Measurements from ENCODE around the gene KAZN. TPM values are rescaled to one million over a fixed set of nuclear protein-coding genes. Genes with fewer than 3 reads are reported as not detected.

The KAZN gene
- total RNA-seq, 2 donors from 2014 or later, result 9.8 to 12.2 TPM

DNA sequence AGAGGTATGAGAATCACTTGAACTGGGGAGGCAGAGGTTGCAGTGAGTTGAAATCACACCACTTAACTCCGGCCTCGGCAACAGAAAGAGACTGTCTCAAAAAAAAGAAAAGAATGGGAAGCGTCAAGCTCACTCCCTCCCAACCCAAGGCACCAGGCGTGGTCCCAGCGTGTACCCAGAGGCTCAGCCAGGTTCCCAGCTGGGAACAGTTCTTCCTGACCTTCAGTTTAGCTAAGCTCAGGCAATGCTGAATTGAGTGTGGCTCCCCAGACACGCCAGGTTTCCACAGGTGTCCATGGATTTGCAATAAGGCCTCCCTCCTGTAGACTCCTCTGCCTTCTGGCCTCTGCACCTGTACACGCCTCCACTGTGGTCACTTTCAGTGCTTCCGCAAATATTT lies 414.3 kb downstream of the KAZN start:
- Histone ChIP-seq H3K4me1 (no peaks in the 10 kb centered on the region), H3K4me3 (no peak overlapping the region), H3K9ac (ENCODE audit: low read depth in 2 of 2, low read length in 2 of 2) (no peak overlapping the region), H3K27ac (no peak overlapping the region), H3K9me3 (no peaks in the 10 kb centered on the region), H3K27me3 (no peaks in the 10 kb centered on the region), H3K36me3 (no peaks in the 10 kb centered on the region)
- TF ChIP-seq, protein P1, sequence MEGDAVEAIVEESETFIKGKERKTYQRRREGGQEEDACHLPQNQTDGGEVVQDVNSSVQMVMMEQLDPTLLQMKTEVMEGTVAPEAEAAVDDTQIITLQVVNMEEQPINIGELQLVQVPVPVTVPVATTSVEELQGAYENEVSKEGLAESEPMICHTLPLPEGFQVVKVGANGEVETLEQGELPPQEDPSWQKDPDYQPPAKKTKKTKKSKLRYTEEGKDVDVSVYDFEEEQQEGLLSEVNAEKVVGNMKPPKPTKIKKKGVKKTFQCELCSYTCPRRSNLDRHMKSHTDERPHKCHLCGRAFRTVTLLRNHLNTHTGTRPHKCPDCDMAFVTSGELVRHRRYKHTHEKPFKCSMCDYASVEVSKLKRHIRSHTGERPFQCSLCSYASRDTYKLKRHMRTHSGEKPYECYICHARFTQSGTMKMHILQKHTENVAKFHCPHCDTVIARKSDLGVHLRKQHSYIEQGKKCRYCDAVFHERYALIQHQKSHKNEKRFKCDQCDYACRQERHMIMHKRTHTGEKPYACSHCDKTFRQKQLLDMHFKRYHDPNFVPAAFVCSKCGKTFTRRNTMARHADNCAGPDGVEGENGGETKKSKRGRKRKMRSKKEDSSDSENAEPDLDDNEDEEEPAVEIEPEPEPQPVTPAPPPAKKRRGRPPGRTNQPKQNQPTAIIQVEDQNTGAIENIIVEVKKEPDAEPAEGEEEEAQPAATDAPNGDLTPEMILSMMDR (IDR thresholded peaks at IDR 0.05), result no peak
- DNase-seq, result no peak
- intact Hi-C loops (cut with DNase I), result no loop called here

DNA sequence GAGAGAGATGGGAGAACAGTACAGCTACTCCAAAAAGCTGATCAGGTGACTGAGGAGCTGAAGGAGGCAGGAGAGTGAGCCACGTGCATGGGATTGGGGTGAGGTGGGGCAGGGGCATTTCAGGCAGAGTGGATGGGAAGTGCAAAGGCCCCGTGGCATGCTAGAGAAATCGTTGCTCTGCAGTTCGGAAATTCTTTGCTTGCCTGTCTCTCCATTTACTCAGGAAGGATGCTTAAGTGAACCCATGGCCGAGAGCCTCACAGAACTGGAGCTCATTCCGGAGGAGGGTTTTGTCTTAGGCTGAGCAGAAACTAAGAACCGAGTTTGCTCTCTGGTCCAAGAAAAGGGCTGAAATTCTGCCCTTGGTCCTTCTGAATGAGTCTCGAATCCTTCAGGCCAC lies 415.3 kb downstream of the KAZN start:
- TF ChIP-seq, protein P1 (IDR thresholded peaks at IDR 0.05), result no peak
- H3K9me3 ChIP-seq, result no peaks in the 10 kb centered on the region
- no peak overlapping the region for H3K9ac ChIP-seq (ENCODE audit: low read depth in 2 of 2, low read length in 2 of 2)
- H3K27me3 ChIP-seq, result no peaks in the 10 kb centered on the region
- H3K27ac ChIP-seq, result no peak overlapping the region
- H3K4me1 ChIP-seq, result no peaks in the 10 kb centered on the region
- intact Hi-C loops (cut with DNase I), result no loop called here
- H3K36me3 ChIP-seq, result no peaks in the 10 kb centered on the region
- no peak overlapping the region for H3K4me3 ChIP-seq
- DNase-seq, result no peak

DNA sequence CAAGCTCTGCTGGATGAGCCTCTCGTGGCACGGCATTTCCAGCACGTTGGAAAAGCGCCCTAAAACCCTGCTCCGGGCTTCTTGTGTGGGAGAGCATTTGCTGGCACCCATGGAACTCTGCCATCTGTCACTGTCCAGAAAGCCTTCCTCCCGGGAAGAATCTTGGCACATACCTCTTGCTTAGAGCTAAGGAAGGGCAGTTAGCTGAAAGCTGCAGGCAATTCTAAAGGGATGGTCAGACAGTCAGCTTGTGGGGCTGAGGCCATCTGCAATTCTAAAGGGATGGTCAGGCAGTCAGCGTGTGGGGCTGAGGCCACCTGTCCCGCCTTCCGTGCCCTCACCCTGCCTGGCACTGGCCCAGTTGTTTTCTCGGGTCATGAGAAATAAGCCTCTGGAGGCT lies 416.0 kb downstream of the KAZN start:
- DNase-seq, result no peak
- no peaks in the 10 kb centered on the region for H3K9me3 ChIP-seq
- TF ChIP-seq, protein P1 (IDR thresholded peaks at IDR 0.05), result no peak
- no peaks in the 10 kb centered on the region for H3K36me3 ChIP-seq
- no peak overlapping the region for H3K4me3 ChIP-seq
- intact Hi-C loops (cut with DNase I), result no loop called here
- no peaks in the 10 kb centered on the region for H3K27me3 ChIP-seq
- H3K27ac ChIP-seq, result no peak overlapping the region
- H3K9ac ChIP-seq (ENCODE audit: low read depth in 2 of 2, low read length in 2 of 2), result no peak overlapping the region
- no peaks in the 10 kb centered on the region for H3K4me1 ChIP-seq

- intact Hi-C loops (cut with DNase I), result no loop called here
- H3K9me3 ChIP-seq, result no peaks in the 10 kb centered on the region
- H3K4me1 ChIP-seq, result no peaks in the 10 kb centered on the region
- no peak for DNase-seq
- H3K36me3 ChIP-seq, result no peaks in the 10 kb centered on the region
- H3K27me3 ChIP-seq, result no peaks in the 10 kb centered on the region
- no peak overlapping the region for H3K9ac ChIP-seq (ENCODE audit: low read depth in 2 of 2, low read length in 2 of 2)
- TF ChIP-seq, protein P1 (IDR thresholded peaks at IDR 0.05), result no peak
- H3K4me3 ChIP-seq, result no peak overlapping the region
- H3K27ac ChIP-seq, result no peak overlapping the region
Observed at GRCh38 chr1:15016001-15016400, 417.5 kb downstream of the KAZN start.

- Histone ChIP-seq H3K4me3 (no peak overlapping the region), H3K9ac (ENCODE audit: low read depth in 2 of 2, low read length in 2 of 2) (no peak overlapping the region), H3K27ac (no peak overlapping the region), H3K9me3 (no peaks in the 10 kb centered on the region), H3K4me1 (no peaks in the 10 kb centered on the region), H3K36me3 (no peaks in the 10 kb centered on the region), H3K27me3 (no peaks in the 10 kb centered on the region)
- DNase-seq, result no peak
- TF ChIP-seq, protein P1 (IDR thresholded peaks at IDR 0.05), result no peak
- intact Hi-C loops (cut with DNase I), result no loop called here
Observed at GRCh38 chr1:15016526-15016925, 418.0 kb downstream of the KAZN start.

GRCh38 chr1:15017120-15017519 lies 418.6 kb downstream of the KAZN start:
- H3K9ac ChIP-seq (ENCODE audit: low read depth in 2 of 2, low read length in 2 of 2), result no peak overlapping the region
- DNase-seq, result no peak
- H3K4me1 ChIP-seq, result no peaks in the 10 kb centered on the region
- no peaks in the 10 kb centered on the region for H3K9me3 ChIP-seq
- H3K4me3 ChIP-seq, result no peak overlapping the region
- H3K36me3 ChIP-seq, result no peaks in the 10 kb centered on the region
- no peak overlapping the region for H3K27ac ChIP-seq
- intact Hi-C loops (cut with DNase I), result no loop called here
- no peaks in the 10 kb centered on the region for H3K27me3 ChIP-seq
- TF ChIP-seq, protein P1 (IDR thresholded peaks at IDR 0.05), result no peak

Data from colonic mucosa (tissue), 4 donors.